ENCODE data around the gene CACNA2D3. TPM values are rescaled to one million over a fixed set of nuclear protein-coding genes. Genes with fewer than 3 reads are reported as not detected.

The CACNA2D3 gene
- total RNA-seq, 2 experiments from 2014 or later: not detected

- CTCF ChIA-PET (ENCODE audit: unreplicated experiment): no interaction called here
These were observed 597.6 kb downstream of the CACNA2D3 start for GRCh38 chr3:54719914-54720313.

GRCh38 chr3:54720604-54721003 lies 598.3 kb downstream of the CACNA2D3 start:
- BruUV-seq (replicated peaks): no TSS peak
- Histone ChIP-seq H4K20me1 (ENCODE audit: insufficient read depth, low read length) (no peaks in the 10 kb centered on the region), H3K27ac (ENCODE audit: low read depth, low read length, poor library complexity, severe bottlenecking) (no peak overlapping the region), H3K4me3 (ENCODE audit: low read depth, low read length, poor library complexity, severe bottlenecking) (no peak overlapping the region), H3K36me3 (ENCODE audit: insufficient read depth, low read length) (no peaks in the 10 kb centered on the region), H3K79me2 (ENCODE audit: insufficient read depth, low read depth, low read length) (no peaks in the 10 kb centered on the region), H3K9me2 (ENCODE audit: insufficient read depth, low read length) (no peaks in the 10 kb centered on the region), H3K4me2 (ENCODE audit: low read length) (no peak overlapping the region), H3K4me1 (ENCODE audit: insufficient read depth, low read length, poor library complexity, severe bottlenecking) (no peaks in the 10 kb centered on the region), H3K9me3 (ENCODE audit: low read length) (no peaks in the 10 kb centered on the region), H2AFZ (ENCODE audit: low read length) (no peak overlapping the region)
- ChIA-PET POLR2A (interaction anchor here (0.8 kb wide), 1 partner anchor 16 kb away, joined by 3 read pairs; no protein-coding TSS in a partner anchor), CTCF (ENCODE audit: unreplicated experiment) (no interaction called here)
- intact Hi-C loops (cut with micrococcal nuclease; ENCODE audit: unreplicated experiment): no loop called here
- TF ChIP-seq EZH2phosphoT487 (IDR thresholded peaks at IDR 0.05; ENCODE audit: borderline replicate concordance, low read depth, low read length) (no peak), CTCF (conservative IDR thresholded peaks at IDR 0.05; ENCODE audit: low read length) (no peak)
- no peak for DNase-seq (ENCODE audit: low spot score)

More at GRCh38 chr3:54719914-54720313, 597.6 kb downstream of the CACNA2D3 start:
- Histone ChIP-seq H3K79me2 (ENCODE audit: insufficient read depth, low read depth, low read length) (no peaks in the 10 kb centered on the region), H3K27ac (ENCODE audit: low read depth, low read length, poor library complexity, severe bottlenecking) (no peak overlapping the region), H3K4me1 (ENCODE audit: insufficient read depth, low read length, poor library complexity, severe bottlenecking) (no peaks in the 10 kb centered on the region), H4K20me1 (ENCODE audit: insufficient read depth, low read length) (no peaks in the 10 kb centered on the region), H3K4me3 (ENCODE audit: low read depth, low read length, poor library complexity, severe bottlenecking) (no peak overlapping the region), H3K9me3 (ENCODE audit: low read length) (no peaks in the 10 kb centered on the region), H3K4me2 (ENCODE audit: low read length) (no peak overlapping the region), H3K9me2 (ENCODE audit: insufficient read depth, low read length) (no peaks in the 10 kb centered on the region), H2AFZ (ENCODE audit: low read length) (no peak overlapping the region), H3K36me3 (ENCODE audit: insufficient read depth, low read length) (no peaks in the 10 kb centered on the region)
- intact Hi-C loops (cut with micrococcal nuclease; ENCODE audit: unreplicated experiment): no loop called here
- POLR2A ChIA-PET: no interaction called here
- no peak for TF ChIP-seq CTCF (conservative IDR thresholded peaks at IDR 0.05; ENCODE audit: low read length)
- no TSS peak for BruUV-seq (replicated peaks)
- no peak for DNase-seq (ENCODE audit: low spot score)

GRCh38 chr3:54731732-54732445 lies 609.5 kb downstream of the CACNA2D3 start:
- H4K20me1 ChIP-seq (ENCODE audit: insufficient read depth, low read length): no peaks in the 10 kb centered on the region
- no peaks in the 10 kb centered on the region for H3K9me2 ChIP-seq (ENCODE audit: insufficient read depth, low read length)
- H3K4me2 ChIP-seq (ENCODE audit: low read length): no peak overlapping the region
- H3K36me3 ChIP-seq (ENCODE audit: insufficient read depth, low read length): no peaks in the 10 kb centered on the region
- intact Hi-C loops (cut with micrococcal nuclease; ENCODE audit: unreplicated experiment): no loop called here
- no peaks in the 10 kb centered on the region for H3K79me2 ChIP-seq (ENCODE audit: insufficient read depth, low read depth, low read length)
- no peak overlapping the region for H3K4me3 ChIP-seq (ENCODE audit: low read depth, low read length, poor library complexity, severe bottlenecking)
- no peak overlapping the region for H2AFZ ChIP-seq (ENCODE audit: low read length)
- H3K27ac ChIP-seq (ENCODE audit: low read depth, low read length, poor library complexity, severe bottlenecking): no peak overlapping the region
- no TSS peak for BruUV-seq (replicated peaks)
- DNase-seq (ENCODE audit: low spot score): no peak
- no peaks in the 10 kb centered on the region for H3K9me3 ChIP-seq (ENCODE audit: low read length)
- POLR2A ChIA-PET: no interaction called here
- CTCF ChIA-PET (ENCODE audit: unreplicated experiment): no interaction called here
- no peak for TF ChIP-seq EZH2phosphoT487 (IDR thresholded peaks at IDR 0.05; ENCODE audit: borderline replicate concordance, low read depth, low read length)
- TF ChIP-seq CTCF (conservative IDR thresholded peaks at IDR 0.05; ENCODE audit: low read length): no peak
- no peaks in the 10 kb centered on the region for H3K4me1 ChIP-seq (ENCODE audit: insufficient read depth, low read length, poor library complexity, severe bottlenecking)
